HG03432 (cell line): ENCODE data around the gene ZNRF2.
A peak's percentile ranks its signal among the peaks of the same experiment; 100 is the strongest.

Experiments
- ATAC-seq: cut with Tn5 transposase; IDR thresholded peaks from one replicate; pipeline ENCODE4 v1.9.1; 2021; ENCODE audit warnings: mild to moderate bottlenecking, moderate library complexity; ENCODE audit not compliant: unreplicated experiment

ZNRF2 gene

GRCh38 chr7:30320392-30320791 is 36.0 kb downstream of the ZNRF2 start:
- no peak for ATAC-seq

DNA sequence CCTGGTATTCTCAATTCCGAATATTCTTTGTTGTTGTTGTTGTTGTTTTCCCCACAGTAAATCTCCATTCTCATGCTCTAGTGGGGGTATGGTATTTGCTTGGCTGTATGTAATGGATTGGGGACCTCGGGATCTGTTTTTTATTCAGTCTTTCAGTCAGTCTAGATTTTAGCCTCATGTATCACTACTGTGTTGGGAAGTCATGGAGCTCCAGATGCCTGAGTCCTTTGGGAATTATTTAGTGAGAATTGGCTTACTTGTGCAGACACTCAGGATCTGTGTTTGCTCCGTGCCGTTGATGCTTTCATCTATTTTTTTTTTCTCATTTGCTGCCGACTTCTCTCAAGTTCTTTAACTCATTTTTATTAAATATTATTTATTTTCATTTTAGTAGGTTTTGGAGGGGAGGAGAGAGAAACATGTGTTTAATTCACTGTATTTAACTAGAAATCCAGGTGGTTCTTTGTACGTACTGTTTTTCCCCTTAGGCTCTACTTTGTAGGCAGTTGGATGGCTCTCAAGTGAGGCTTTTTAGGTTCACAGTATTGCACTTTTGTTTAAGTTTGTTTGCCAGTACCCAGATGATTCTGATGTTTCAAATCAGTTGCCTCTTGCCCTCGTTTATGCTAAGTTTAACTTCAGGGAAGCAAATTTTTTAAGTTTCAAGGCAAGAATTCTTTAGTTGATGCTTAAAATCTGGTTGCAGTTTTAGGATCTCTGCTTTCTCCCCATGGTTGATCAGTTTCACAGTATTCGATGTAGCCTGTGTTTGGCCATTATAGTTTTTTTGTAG is 36.9 kb downstream of the ZNRF2 start:
- no peak for ATAC-seq

- ATAC-seq: no peak
Measured at GRCh38 chr7:30321882-30322192, 37.4 kb downstream of the ZNRF2 start.

GRCh38 chr7:30322271-30323005 is 38.0 kb downstream of the ZNRF2 start:
- ATAC-seq: peak; percentile 82

GRCh38 chr7:30323006-30323355 is 38.6 kb downstream of the ZNRF2 start:
- peak; percentile 58 for ATAC-seq

- no peak for ATAC-seq
Measured at GRCh38 chr7:30327813-30328212, 43.4 kb downstream of the ZNRF2 start.

DNA sequence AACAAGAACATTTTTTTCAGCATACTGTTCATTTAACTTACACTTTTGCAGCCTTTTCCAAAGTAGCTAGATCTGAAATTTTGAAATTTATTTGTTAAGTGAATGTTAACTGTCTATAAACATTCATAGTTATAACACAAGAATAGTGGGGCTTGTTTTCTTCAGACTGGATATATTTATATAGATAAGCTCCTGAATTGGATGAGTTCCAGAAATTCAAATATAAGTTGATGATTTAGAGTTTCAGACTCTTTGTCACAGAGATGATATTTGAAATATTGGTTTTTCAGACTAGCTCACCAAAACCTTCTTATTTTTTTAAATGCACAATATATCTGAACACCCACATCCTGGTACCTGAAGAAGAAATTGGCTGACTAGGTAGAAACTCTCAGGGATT is 44.0 kb downstream of the ZNRF2 start:
- ATAC-seq: no peak

DNA sequence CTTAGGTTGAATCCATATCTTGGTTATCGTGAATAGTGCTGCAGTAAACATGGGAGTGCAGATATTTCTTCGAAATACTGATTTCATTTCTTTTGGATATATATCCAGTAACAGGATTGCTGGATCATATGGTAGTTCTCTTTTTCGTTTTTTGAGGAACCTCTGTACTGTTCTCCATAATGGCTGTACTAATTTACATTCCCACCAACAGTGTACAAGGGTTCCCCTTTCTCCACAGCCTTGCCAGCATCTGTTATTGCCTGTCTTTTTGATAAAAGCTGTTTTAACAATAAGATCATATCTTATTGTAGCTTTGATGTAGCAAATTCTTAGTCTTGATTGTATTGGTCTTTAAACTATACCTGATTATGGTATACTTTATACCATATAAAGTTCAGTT is 45.3 kb downstream of the ZNRF2 start:
- no peak for ATAC-seq

GRCh38 chr7:30330134-30331111 is 46.0 kb downstream of the ZNRF2 start:
- ATAC-seq: peak; percentile 89

DNA sequence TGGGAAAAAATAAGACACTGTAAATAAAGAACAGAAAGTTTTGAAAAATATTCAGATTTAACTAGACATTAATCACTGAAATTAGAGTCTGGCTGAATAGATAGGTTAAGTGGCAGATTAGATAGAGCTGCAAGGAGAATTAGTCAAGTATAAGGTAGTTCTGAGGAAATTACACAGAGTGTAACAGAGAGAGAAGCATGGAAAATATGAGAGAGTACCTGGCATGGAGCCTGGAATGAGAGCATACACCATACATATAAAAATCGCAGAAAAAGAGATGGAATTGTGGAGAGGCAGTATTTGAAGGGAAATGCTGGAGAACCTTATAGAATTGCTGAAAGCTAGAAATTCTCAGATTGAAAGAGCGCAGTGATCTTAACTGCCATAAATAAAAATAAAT is 46.9 kb downstream of the ZNRF2 start:
- no peak for ATAC-seq

- ATAC-seq: no peak
Measured at GRCh38 chr7:30332549-30332948, 48.2 kb downstream of the ZNRF2 start.

GRCh38 chr7:30335763-30336487 is 51.5 kb downstream of the ZNRF2 start:
- no peak for ATAC-seq

DNA sequence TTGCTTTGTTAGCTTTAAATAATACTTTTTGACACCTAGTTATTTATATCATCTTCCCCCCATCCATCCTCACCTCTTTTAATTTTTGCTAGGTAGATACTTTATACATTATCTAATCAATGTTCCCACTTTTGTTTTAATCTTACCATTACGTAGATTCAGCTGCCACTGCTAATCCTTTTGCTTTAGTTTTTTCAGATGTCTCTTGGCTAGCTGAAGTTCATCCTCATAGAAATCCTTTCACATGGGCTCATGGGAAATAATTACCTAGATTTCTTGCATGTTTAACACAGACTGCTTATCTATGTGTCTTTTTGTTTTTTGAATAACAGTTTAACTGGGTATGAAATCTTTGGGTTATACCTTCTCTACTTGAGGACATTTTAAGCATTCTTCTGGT is 60.1 kb downstream of the ZNRF2 start:
- ATAC-seq: no peak

GRCh38 chr7:30347226-30348082 is 63.1 kb downstream of the ZNRF2 start:
- peak; percentile 28 for ATAC-seq

GRCh38 chr7:30348083-30348560 is 63.7 kb downstream of the ZNRF2 start:
- peak; percentile 80 for ATAC-seq

GRCh38 chr7:30349170-30349569 is 64.8 kb downstream of the ZNRF2 start:
- ATAC-seq: no peak

DNA sequence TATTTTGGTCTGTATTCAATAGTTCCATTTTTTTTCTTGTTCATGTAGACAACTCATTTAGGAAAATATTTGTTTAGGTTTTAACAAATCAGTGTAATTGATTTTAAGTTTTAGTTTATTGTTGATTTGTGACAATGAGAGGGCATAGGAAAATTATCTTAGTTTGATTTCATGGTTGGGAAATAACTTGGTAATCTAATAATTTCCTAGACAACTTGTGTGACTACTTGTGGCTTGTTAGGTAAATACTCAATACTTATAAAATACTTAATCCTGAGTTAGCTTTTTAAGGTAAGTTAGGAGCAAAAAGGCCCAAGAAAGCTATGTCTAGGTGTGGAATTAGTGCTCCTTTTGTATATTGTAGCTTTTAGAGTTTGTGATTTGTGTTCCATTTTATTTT is 65.4 kb downstream of the ZNRF2 start:
- ATAC-seq: no peak

DNA sequence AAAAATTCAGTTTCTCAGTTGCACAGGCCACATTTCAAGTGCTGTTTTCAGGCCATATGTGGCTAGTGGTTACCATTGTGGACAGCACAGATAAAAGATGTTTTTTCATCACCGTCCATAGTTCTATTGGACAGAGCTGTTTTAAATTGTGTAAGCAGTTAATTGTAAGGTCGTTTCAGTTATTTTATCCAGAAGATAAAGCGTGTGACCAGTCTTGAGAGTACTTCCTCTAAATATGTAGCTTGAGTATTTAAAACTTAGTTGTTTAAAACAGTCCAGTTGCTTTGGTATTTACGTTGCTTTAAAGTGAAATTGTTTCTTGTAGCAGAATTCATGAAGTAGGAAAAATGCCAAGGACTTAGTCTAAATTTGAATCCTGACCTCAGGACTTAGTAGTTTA is 66.9 kb downstream of the ZNRF2 start:
- no peak for ATAC-seq

- no peak for ATAC-seq
Measured at GRCh38 chr7:30351724-30352123, 67.3 kb downstream of the ZNRF2 start.

- ATAC-seq: no peak
Measured at GRCh38 chr7:30352169-30352568, 67.8 kb downstream of the ZNRF2 start.
